PC-3 (cell line): ENCODE measurements around the gene DSTN. TPM values are rescaled to one million over a fixed set of nuclear protein-coding genes. Genes with fewer than 3 reads are reported as not detected.

Source experiments
- ATAC-seq: fragments of 200-7000 bp; cut with Tn5 transposase; 2 replicates; pipeline ENCODE4 v1.9.1; 2020; ENCODE audit warnings: mild to moderate bottlenecking, moderate library complexity
- BruUV-seq: library from RNA; stranded (reverse); fragments of 400-500 nt; replicated peaks from 2 replicates; lab custom pipeline; 2021; lab: Mats Ljungman, UMichigan
- CTCF ChIA-PET: fragments of 300-600 bp; sonication (Branson Sonifier 250); formaldehyde crosslinking; loops from one replicate; lab custom pipeline; 2022; ENCODE audit warnings: antibody characterized with exemption; lab: Charles Lee
- POLR2A ChIA-PET: fragments of 300-600 bp; sonication (Branson Sonifier 250); formaldehyde crosslinking; loops from one replicate; lab custom pipeline; 2022; ENCODE audit warnings: antibody characterized with exemption; ENCODE audit not compliant: unreplicated experiment; lab: Charles Lee
- DNase-seq: peaks from one replicate; pipeline ENCODE4 v3.0.0-alpha.2; 2015
- H2AFZ ChIP-seq: fragments of 300-600 bp; sonication (generic); 2 replicates; pipeline ENCODE4 v1.6.0; 2016; ENCODE audit warnings: antibody characterized with exemption, low read length
- H3F3A ChIP-seq: fragments of 300-600 bp; sonication (generic); one replicate; pipeline ENCODE4 v1.6.0; 2017; ENCODE audit warnings: antibody characterized with exemption, low read length, control low read depth, mild to moderate bottlenecking; ENCODE audit not compliant: unreplicated experiment
- H3K27ac ChIP-seq: fragments of 300-600 bp; sonication (generic); 2 replicates; pipeline ENCODE4 v1.5.1; 2016; ENCODE audit warnings: mild to moderate bottlenecking, low read length
- H3K27me3 ChIP-seq: fragments of 300-600 bp; sonication (generic); 2 replicates; pipeline ENCODE4 v1.6.1; 2016; ENCODE audit warnings: low read length, mixed read lengths
- H3K36me3 ChIP-seq: fragments of 300-600 bp; sonication (generic); 2 replicates; pipeline ENCODE4 v1.6.1; 2016; ENCODE audit warnings: low read depth, mixed run types, low read length, mixed read lengths
- H3K4me1 ChIP-seq: fragments of 300-600 bp; sonication (generic); 2 replicates; pipeline ENCODE4 v1.5.1; 2016; ENCODE audit warnings: low read length; ENCODE audit not compliant: insufficient read depth
- H3K4me2 ChIP-seq: fragments of 300-600 bp; sonication (generic); 2 replicates; pipeline ENCODE4 v1.6.0; 2016; ENCODE audit warnings: low read length
- H3K4me3 ChIP-seq: fragments of 300-600 bp; sonication (generic); 2 replicates; pipeline ENCODE4 v1.5.1; 2016; ENCODE audit warnings: mild to moderate bottlenecking, low read length, mixed read lengths
- H3K79me2 ChIP-seq: fragments of 300-600 bp; sonication (generic); 2 replicates; pipeline ENCODE4 v1.6.1; 2017; ENCODE audit warnings: low read length, mixed read lengths
- H3K9ac ChIP-seq: fragments of 300-600 bp; sonication (generic); 2 replicates; pipeline ENCODE4 v1.6.0; 2016; ENCODE audit warnings: mild to moderate bottlenecking, low read length
- H3K9me2 ChIP-seq: fragments of 300-600 bp; sonication (generic); replicated peaks from 2 replicates; pipeline ENCODE4 v1.6.1; 2016; ENCODE audit warnings: mixed run types, low read length, mixed read lengths
- H3K9me3 ChIP-seq: fragments of 300-600 bp; sonication (generic); 2 replicates; pipeline ENCODE4 v1.6.1; 2016; ENCODE audit warnings: low read length, mixed read lengths
- H4K20me1 ChIP-seq: fragments of 300-600 bp; sonication (generic); 2 replicates; pipeline ENCODE4 v1.6.1; 2016; ENCODE audit warnings: low read length, mixed read lengths
- EZH2 ChIP-seq: fragments of 300-600 bp; sonication (generic); IDR thresholded peaks from one replicate; pipeline ENCODE4 v1.6.1; 2017; ENCODE audit warnings: antibody characterized with exemption, mild to moderate bottlenecking, low read length; ENCODE audit not compliant: unreplicated experiment
- EZH2phosphoT487 ChIP-seq: fragments of 300-600 bp; sonication (generic); IDR thresholded peaks from 2 replicates; pipeline ENCODE4 v1.6.1; 2018; ENCODE audit warnings: mild to moderate bottlenecking, antibody characterized with exemption, low read length, borderline replicate concordance
- intact Hi-C: fragments of 100-400 bp; cut with micrococcal nuclease; formaldehyde crosslinking; loops from 2 replicates; pipeline ENCODE4 v1.9.0; 2023
- total RNA-seq: library from RNA; depleted of rRNA; stranded (reverse); fragments of >200 nt; gene quantifications from 2 replicates; pipeline ENCODE4 v1.2.3, GENCODE V29; 2014
- TF ChIP-seq, protein P1 (sequence below): fragments of 300-600 bp; sonication (generic); conservative IDR thresholded peaks from 2 replicates; pipeline ENCODE4 v1.5.1; 2017; ENCODE audit warnings: antibody characterized with exemption, low read depth, mild to moderate bottlenecking, low read length

DSTN gene
- total RNA-seq, 1 experiment from 2014 or later, result 182 TPM

DNA sequence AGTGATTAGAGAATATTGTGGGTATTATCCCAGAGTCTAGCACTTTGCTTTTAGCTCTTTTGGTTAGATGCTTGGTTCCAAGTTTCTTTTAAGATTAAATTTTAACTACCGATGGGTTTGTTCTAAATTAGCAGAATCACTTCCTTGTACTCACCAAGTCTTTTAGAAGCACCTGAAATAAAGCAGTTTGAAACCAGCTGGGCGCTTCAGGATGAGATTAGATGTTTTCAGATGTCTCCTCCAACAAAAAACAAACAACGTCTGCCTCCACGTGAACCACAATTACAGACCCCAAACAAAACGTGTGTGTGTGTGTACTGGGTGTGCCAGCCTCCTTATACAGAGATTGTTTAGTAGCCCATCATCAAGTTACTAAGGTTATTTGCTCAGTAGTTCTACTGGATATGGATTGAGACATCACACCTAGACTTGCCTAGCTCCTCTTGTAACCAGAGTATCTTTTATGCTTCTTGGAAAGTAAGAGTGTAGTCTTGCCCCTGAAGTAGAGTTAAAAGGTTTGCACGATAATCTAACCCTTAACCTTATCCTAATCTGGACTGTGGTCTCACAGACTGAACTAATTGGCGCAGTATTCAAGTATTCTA, 2.3 kb downstream of the DSTN start:
- ATAC-seq (no peak), DNase-seq (peak; percentile 36)
- H3K9ac ChIP-seq, result peak overlapping the region; percentile 96; the same call in 1 of the 2 replicates
- no peaks in the 10 kb centered on the region for H3K9me3 ChIP-seq
- intact Hi-C loops, result loop anchor here (1.0 to 2.0 kb wide), 2 partner anchors 33 to 35 kb away; no protein-coding TSS in a partner anchor
- peak overlapping the region; percentile 94 for H3K4me2 ChIP-seq
- H2AFZ ChIP-seq, result no peak overlapping the region
- no peaks in the 10 kb centered on the region for H3K27me3 ChIP-seq
- BruUV-seq, result no TSS peak
- peaks cover 84% of the 10 kb centered on the region for H3K79me2 ChIP-seq
- H3K36me3 ChIP-seq, result peaks cover 4% of the 10 kb centered on the region; the same call in 1 of the 2 replicates
- TF ChIP-seq EZH2phosphoT487 (no peak), EZH2 (no peak)
- TF ChIP-seq, protein P1, sequence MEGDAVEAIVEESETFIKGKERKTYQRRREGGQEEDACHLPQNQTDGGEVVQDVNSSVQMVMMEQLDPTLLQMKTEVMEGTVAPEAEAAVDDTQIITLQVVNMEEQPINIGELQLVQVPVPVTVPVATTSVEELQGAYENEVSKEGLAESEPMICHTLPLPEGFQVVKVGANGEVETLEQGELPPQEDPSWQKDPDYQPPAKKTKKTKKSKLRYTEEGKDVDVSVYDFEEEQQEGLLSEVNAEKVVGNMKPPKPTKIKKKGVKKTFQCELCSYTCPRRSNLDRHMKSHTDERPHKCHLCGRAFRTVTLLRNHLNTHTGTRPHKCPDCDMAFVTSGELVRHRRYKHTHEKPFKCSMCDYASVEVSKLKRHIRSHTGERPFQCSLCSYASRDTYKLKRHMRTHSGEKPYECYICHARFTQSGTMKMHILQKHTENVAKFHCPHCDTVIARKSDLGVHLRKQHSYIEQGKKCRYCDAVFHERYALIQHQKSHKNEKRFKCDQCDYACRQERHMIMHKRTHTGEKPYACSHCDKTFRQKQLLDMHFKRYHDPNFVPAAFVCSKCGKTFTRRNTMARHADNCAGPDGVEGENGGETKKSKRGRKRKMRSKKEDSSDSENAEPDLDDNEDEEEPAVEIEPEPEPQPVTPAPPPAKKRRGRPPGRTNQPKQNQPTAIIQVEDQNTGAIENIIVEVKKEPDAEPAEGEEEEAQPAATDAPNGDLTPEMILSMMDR, result no peak
- H3K9me2 ChIP-seq, result no peaks in the 10 kb centered on the region
- ChIA-PET CTCF (interaction anchor here (0.6 kb wide), 2 partner anchors 36 to 37 kb away, joined by 3 read pairs; no protein-coding TSS in a partner anchor), POLR2A (interaction anchor here (0.6 kb wide), 1 partner anchor 15 kb away, joined by 3 read pairs; no protein-coding TSS in a partner anchor)
- H4K20me1 ChIP-seq, result peaks cover 58% of the 10 kb centered on the region
- no peak overlapping the region for H3K27ac ChIP-seq
- H3F3A ChIP-seq, result no peaks in the 10 kb centered on the region
- H3K4me1 ChIP-seq, result peaks cover 29% of the 10 kb centered on the region
- H3K4me3 ChIP-seq, result peak overlapping the region; percentile 97

DNA sequence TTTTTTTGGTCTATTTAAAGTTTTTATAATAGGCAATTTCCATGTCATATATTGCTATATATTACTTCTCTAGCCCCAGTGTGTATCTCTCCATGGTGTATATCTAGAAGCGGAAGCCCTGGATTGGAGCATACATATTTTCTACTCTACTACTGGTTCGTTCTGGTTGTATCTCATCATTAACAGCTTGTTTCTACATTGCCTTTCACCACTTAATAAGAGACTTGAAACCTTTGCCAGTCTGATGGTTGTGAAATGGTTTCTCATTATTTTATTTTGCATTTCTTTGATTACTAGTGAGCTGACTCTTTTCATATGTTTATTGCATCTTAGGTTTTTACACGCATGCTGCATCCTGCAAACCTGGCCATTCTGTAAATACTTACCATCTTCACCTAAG, 3.6 kb downstream of the DSTN start:
- peaks cover 86% of the 10 kb centered on the region for H3K79me2 ChIP-seq
- intact Hi-C loops, result loop anchor here (2.0 kb wide), 1 partner anchor 31 kb away; no protein-coding TSS in a partner anchor
- peak overlapping the region; percentile 94; the same call in 1 of the 2 replicates for H3K4me2 ChIP-seq
- H3K9me3 ChIP-seq, result no peaks in the 10 kb centered on the region
- peaks cover 20% of the 10 kb centered on the region for H3K4me1 ChIP-seq
- no peak overlapping the region for H3K4me3 ChIP-seq
- BruUV-seq, result no TSS peak
- no peak overlapping the region for H3K9ac ChIP-seq
- no peak overlapping the region for H3K27ac ChIP-seq
- TF ChIP-seq EZH2 (no peak), EZH2phosphoT487 (no peak)
- TF ChIP-seq, protein P1, result no peak
- POLR2A ChIA-PET, result interaction anchor here (0.5 to 0.6 kb wide), 2 partner anchors 17 to 40 kb away, joined by 4 to 6 read pairs; no protein-coding TSS in a partner anchor
- no peaks in the 10 kb centered on the region for H3F3A ChIP-seq
- DNase-seq, result no peak
- H3K9me2 ChIP-seq, result no peaks in the 10 kb centered on the region
- H3K36me3 ChIP-seq, result peaks cover 4% of the 10 kb centered on the region; the same call in 1 of the 2 replicates
- ATAC-seq, result no peak
- CTCF ChIA-PET, result no interaction called here
- no peaks in the 10 kb centered on the region for H3K27me3 ChIP-seq
- no peak overlapping the region for H2AFZ ChIP-seq
- peaks cover 65% of the 10 kb centered on the region for H4K20me1 ChIP-seq

DNA sequence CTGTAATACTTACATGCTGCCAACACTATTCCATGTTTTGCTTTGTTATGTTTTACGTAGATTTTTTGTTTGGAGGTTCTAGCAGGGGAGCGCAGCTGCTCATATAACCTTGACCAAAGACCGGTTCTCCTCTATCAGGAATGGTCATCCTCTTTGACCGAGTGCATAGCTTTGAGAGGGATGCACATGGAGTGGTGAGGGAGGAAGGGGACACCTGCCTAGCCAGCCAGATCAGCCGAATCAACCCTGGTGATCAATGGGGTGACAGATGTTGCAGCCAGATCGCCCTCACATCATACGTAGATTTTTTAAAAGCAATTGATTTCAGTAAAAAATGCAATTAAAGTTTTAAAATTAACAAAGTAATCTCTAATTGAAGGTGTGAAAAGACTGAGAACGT, 6.3 kb downstream of the DSTN start:
- DNase-seq, result no peak
- Histone ChIP-seq H3K9me3 (no peaks in the 10 kb centered on the region), H3K27ac (no peak overlapping the region), H3K9ac (no peak overlapping the region), H3K4me1 (peaks cover 33% of the 10 kb centered on the region), H3K36me3 (peaks cover 6% of the 10 kb centered on the region; the same call in 1 of the 2 replicates), H2AFZ (no peak overlapping the region), H3K9me2 (no peaks in the 10 kb centered on the region), H4K20me1 (peaks cover 79% of the 10 kb centered on the region), H3K27me3 (no peaks in the 10 kb centered on the region), H3K79me2 (peaks cover 99% of the 10 kb centered on the region), H3F3A (peaks cover 5% of the 10 kb centered on the region), H3K4me2 (no peak overlapping the region), H3K4me3 (no peak overlapping the region)
- CTCF ChIA-PET, result no interaction called here
- POLR2A ChIA-PET, result interaction anchor here (0.6 to 0.7 kb wide), 2 partner anchors 105 to 1463 kb away, joined by 3 to 6 read pairs; no protein-coding TSS in a partner anchor
- ATAC-seq, result no peak
- intact Hi-C loops, result no loop called here
- TF ChIP-seq, protein P1, result no peak
- TF ChIP-seq EZH2phosphoT487 (no peak), EZH2 (no peak)
- no TSS peak for BruUV-seq
